GM23338 (cell line): ENCODE measurements around the gene CTDSPL. TPM values are rescaled to one million over a fixed set of nuclear protein-coding genes. Genes with fewer than 3 reads are reported as not detected.

Source experiments
- ATAC-seq: fragments of 200-7000 bp; cut with Tn5 transposase; 3 replicates; pipeline ENCODE4 v1.9.1; 2020
- DNase-seq: peaks from one replicate; pipeline ENCODE4 v3.0.0-alpha.2; 2015; ENCODE audit warnings: low spot score
- H2AFZ ChIP-seq: fragments of 200-600 bp; sonication (generic); 2 replicates; pipeline ENCODE4 v1.8.0; 2016; ENCODE audit warnings: antibody characterized with exemption, mild to moderate bottlenecking, moderate library complexity
- H3F3A ChIP-seq: fragments of 200-600 bp; sonication (generic); replicated peaks from 2 replicates; pipeline ENCODE4 v1.8.0; 2017; ENCODE audit warnings: antibody characterized with exemption, mixed run types, low read depth
- H3K27ac ChIP-seq: fragments of 200-600 bp; sonication (generic); 2 replicates; pipeline ENCODE4 v1.6.1; 2016; ENCODE audit warnings: low read depth
- H3K27me3 ChIP-seq: fragments of 200-600 bp; sonication (generic); 2 replicates; pipeline ENCODE4 v1.8.0; 2016; ENCODE audit warnings: mild to moderate bottlenecking, mixed run types, moderate library complexity; ENCODE audit not compliant: insufficient read depth
- H3K36me3 ChIP-seq: fragments of 200-600 bp; sonication (generic); 2 replicates; pipeline ENCODE4 v1.8.0; 2016; ENCODE audit warnings: mild to moderate bottlenecking; ENCODE audit not compliant: insufficient read depth
- H3K4me1 ChIP-seq: fragments of 200-600 bp; sonication (generic); 2 replicates; pipeline ENCODE4 v1.8.0; 2016; ENCODE audit warnings: mild to moderate bottlenecking, moderate library complexity; ENCODE audit not compliant: insufficient read depth
- H3K4me2 ChIP-seq: fragments of 200-600 bp; sonication (generic); 2 replicates; pipeline ENCODE4 v1.7.1; 2017; ENCODE audit warnings: mixed run types
- H3K4me3 ChIP-seq: fragments of 200-600 bp; sonication (generic); 2 replicates; pipeline ENCODE4 v1.6.1; 2016; ENCODE audit warnings: mixed run types
- H3K79me2 ChIP-seq: fragments of 200-600 bp; sonication (generic); replicated peaks from 2 replicates; pipeline ENCODE4 v1.8.0; 2017; ENCODE audit warnings: mild to moderate bottlenecking; ENCODE audit not compliant: insufficient read depth
- H3K9me2 ChIP-seq: fragments of 200-600 bp; sonication (generic); 2 replicates; pipeline ENCODE4 v1.8.0; 2017; ENCODE audit not compliant: insufficient read depth
- H4K20me1 ChIP-seq: fragments of 200-600 bp; sonication (generic); replicated peaks from 2 replicates; pipeline ENCODE4 v1.8.0; 2017; ENCODE audit warnings: mild to moderate bottlenecking; ENCODE audit not compliant: insufficient read depth
- H3K27ac Mint-ChIP-seq: 2 replicates; pipeline ENCODE4 v1.8.0; 2020; ENCODE audit warnings: inconsistent platforms, mild to moderate bottlenecking, moderate library complexity, mixed read lengths
- H3K27me3 Mint-ChIP-seq: 3 replicates; pipeline ENCODE4 v1.8.0; 2022; ENCODE audit warnings: low read depth, mild to moderate bottlenecking, moderate library complexity, mixed read lengths, inconsistent platforms; ENCODE audit not compliant: insufficient read depth, poor library complexity
- H3K36me3 Mint-ChIP-seq: 3 replicates; pipeline ENCODE4 v1.8.0; 2021; ENCODE audit warnings: low read depth, mild to moderate bottlenecking, inconsistent platforms, moderate library complexity, mixed read lengths
- H3K4me1 Mint-ChIP-seq: 3 replicates; pipeline ENCODE4 v1.8.0; 2020; ENCODE audit warnings: mild to moderate bottlenecking, inconsistent platforms, mixed read lengths
- H3K4me3 Mint-ChIP-seq: 3 replicates; pipeline ENCODE4 v1.8.0; 2021; ENCODE audit warnings: moderate library complexity, mild to moderate bottlenecking, inconsistent platforms, mixed read lengths
- H3K9me3 Mint-ChIP-seq: 3 replicates; pipeline ENCODE4 v1.8.0; 2020; ENCODE audit warnings: moderate library complexity, mild to moderate bottlenecking, inconsistent platforms, mixed read lengths
- ETS1 ChIP-seq: IDR thresholded peaks from 2 replicates; pipeline ENCODE4 v1.6.1; 2016; ENCODE audit warnings: antibody characterized with exemption
- JUNB ChIP-seq: IDR thresholded peaks from one replicate; pipeline ENCODE4 v1.6.1; 2016; ENCODE audit warnings: antibody characterized with exemption; ENCODE audit not compliant: unreplicated experiment
- NANOG ChIP-seq: IDR thresholded peaks from 2 replicates; pipeline ENCODE4 v1.6.1; 2016; ENCODE audit warnings: antibody characterized with exemption, borderline replicate concordance
- ZNF114 ChIP-seq: fragments of 250-450 bp; sonication (Bioruptor Pico); IDR thresholded peaks from 2 replicates; pipeline ENCODE4 v1.5.0; 2020; ENCODE audit warnings: mild to moderate bottlenecking, moderate library complexity
- ZNF331 ChIP-seq: fragments of 250-450 bp; sonication (Bioruptor Pico); IDR thresholded peaks from 2 replicates; pipeline ENCODE4 v1.5.0; 2020; ENCODE audit warnings: low read depth, mild to moderate bottlenecking, moderate library complexity
- ZNF462 ChIP-seq: fragments of 250-450 bp; sonication (Bioruptor Pico); IDR thresholded peaks from 2 replicates; pipeline ENCODE4 v1.5.0; 2020; ENCODE audit warnings: mild to moderate bottlenecking, moderate library complexity
- polyA plus RNA-seq: library from polyadenylated mRNA; unstranded; fragments of >200 nt; fragmentation: Nextera tagmentation; extraction: Ambion mirVana; gene quantifications from 2 replicates; pipeline ENCODE4 v1.2.1, GENCODE V29; 2016
- total RNA-seq: library from RNA; depleted of rRNA; stranded (reverse); fragments of >200 nt; shearing (Covaris generic); gene quantifications from 2 replicates; pipeline ENCODE4 v1.2.3, GENCODE V29; 2014
- TF ChIP-seq, protein P1 (sequence below): IDR thresholded peaks from one replicate; pipeline ENCODE4 v1.6.1; 2018; ENCODE audit warnings: antibody characterized with exemption; ENCODE audit not compliant: unreplicated experiment
- TF ChIP-seq, protein P2 (sequence below), 2 experiments: fragments of 200-600 bp in 1 of 2; sonication (generic) in 1 of 2; conservative IDR thresholded peaks; 2 replicates each; pipeline versions ENCODE4 v1.5.1 to v1.6.1; 2016 to 2017; ENCODE audit warnings: antibody characterized with exemption in 2 of 2, low read depth in 2 of 2, mild to moderate bottlenecking in 2 of 2, moderate library complexity in 1 of 2

Gene CTDSPL
- total and polyA plus RNA-seq, 2 experiments from 2014 or later, result 23.2 to 42.0 TPM

- TF ChIP-seq, protein P1, sequence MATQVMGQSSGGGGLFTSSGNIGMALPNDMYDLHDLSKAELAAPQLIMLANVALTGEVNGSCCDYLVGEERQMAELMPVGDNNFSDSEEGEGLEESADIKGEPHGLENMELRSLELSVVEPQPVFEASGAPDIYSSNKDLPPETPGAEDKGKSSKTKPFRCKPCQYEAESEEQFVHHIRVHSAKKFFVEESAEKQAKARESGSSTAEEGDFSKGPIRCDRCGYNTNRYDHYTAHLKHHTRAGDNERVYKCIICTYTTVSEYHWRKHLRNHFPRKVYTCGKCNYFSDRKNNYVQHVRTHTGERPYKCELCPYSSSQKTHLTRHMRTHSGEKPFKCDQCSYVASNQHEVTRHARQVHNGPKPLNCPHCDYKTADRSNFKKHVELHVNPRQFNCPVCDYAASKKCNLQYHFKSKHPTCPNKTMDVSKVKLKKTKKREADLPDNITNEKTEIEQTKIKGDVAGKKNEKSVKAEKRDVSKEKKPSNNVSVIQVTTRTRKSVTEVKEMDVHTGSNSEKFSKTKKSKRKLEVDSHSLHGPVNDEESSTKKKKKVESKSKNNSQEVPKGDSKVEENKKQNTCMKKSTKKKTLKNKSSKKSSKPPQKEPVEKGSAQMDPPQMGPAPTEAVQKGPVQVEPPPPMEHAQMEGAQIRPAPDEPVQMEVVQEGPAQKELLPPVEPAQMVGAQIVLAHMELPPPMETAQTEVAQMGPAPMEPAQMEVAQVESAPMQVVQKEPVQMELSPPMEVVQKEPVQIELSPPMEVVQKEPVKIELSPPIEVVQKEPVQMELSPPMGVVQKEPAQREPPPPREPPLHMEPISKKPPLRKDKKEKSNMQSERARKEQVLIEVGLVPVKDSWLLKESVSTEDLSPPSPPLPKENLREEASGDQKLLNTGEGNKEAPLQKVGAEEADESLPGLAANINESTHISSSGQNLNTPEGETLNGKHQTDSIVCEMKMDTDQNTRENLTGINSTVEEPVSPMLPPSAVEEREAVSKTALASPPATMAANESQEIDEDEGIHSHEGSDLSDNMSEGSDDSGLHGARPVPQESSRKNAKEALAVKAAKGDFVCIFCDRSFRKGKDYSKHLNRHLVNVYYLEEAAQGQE, result no peak
These were observed 25.4 kb downstream of the CTDSPL start (continued) for GRCh38 chr3:37887062-37887461.

DNA sequence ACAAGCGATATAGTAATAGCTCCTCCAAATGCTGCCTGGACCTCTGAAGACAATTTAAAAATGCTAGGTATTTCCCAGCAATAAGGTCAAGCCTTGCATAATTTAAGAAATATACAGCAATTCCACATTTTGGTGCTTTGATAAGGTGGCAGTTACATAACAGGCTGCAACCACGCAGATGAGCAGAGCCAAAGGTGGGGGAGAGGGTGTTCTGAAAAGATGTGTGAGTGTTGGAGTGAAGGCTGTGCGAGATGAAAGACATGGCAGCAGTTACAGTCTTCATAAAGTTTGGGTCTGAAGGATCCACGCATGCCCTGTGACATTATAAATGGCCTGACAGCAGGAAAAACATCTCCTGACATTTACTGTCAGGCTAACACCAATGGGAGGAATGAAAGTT, 26.1 kb downstream of the CTDSPL start:
- Histone ChIP-seq H3K27ac (no peak overlapping the region), H3F3A (no peaks in the 10 kb centered on the region), H3K27me3 (no peaks in the 10 kb centered on the region), H3K4me3 (no peak overlapping the region), H3K4me2 (no peak overlapping the region), H3K36me3 (no peaks in the 10 kb centered on the region), H2AFZ (no peak overlapping the region), H3K9me2 (no peaks in the 10 kb centered on the region), H4K20me1 (no peaks in the 10 kb centered on the region; the same call in none of the 2 replicates), H3K79me2 (peaks cover 32% of the 10 kb centered on the region; the same call in 1 of the 2 replicates), H3K4me1 (peaks cover 7% of the 10 kb centered on the region; the same call in 1 of the 2 replicates)
- Mint-ChIP-seq H3K4me1 (peaks cover 22% of the 10 kb centered on the region), H3K36me3 (no peaks in the 10 kb centered on the region), H3K4me3 (no peak overlapping the region), H3K27ac (no peak overlapping the region), H3K9me3 (no peaks in the 10 kb centered on the region), H3K27me3 (peaks cover 4% of the 10 kb centered on the region)
- no peak for DNase-seq
- ATAC-seq, result no peak
- no peak for TF ChIP-seq NANOG
- TF ChIP-seq, protein P1, result no peak
- TF ChIP-seq ETS1, result no peak
- TF ChIP-seq ZNF331 (CRISPR knock-in tag), result no peak
- no peak for TF ChIP-seq ZNF462 (CRISPR knock-in tag)
- TF ChIP-seq JUNB, result no peak
- TF ChIP-seq, protein P2, sequence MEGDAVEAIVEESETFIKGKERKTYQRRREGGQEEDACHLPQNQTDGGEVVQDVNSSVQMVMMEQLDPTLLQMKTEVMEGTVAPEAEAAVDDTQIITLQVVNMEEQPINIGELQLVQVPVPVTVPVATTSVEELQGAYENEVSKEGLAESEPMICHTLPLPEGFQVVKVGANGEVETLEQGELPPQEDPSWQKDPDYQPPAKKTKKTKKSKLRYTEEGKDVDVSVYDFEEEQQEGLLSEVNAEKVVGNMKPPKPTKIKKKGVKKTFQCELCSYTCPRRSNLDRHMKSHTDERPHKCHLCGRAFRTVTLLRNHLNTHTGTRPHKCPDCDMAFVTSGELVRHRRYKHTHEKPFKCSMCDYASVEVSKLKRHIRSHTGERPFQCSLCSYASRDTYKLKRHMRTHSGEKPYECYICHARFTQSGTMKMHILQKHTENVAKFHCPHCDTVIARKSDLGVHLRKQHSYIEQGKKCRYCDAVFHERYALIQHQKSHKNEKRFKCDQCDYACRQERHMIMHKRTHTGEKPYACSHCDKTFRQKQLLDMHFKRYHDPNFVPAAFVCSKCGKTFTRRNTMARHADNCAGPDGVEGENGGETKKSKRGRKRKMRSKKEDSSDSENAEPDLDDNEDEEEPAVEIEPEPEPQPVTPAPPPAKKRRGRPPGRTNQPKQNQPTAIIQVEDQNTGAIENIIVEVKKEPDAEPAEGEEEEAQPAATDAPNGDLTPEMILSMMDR (conservative IDR thresholded peaks at IDR 0.05; ENCODE audit: low read depth in 2 of 2), result no peak
- TF ChIP-seq ZNF114 (CRISPR knock-in tag), result no peak
